SW 1271 (cell line): Measurements from ENCODE around the gene ZSCAN5A.
"Not testable (repeated sequence)": the region's sequence is repeated elsewhere in the genome, so short reads cannot be mapped to it uniquely, and the experiment has no call there.

ENCODE experiments used
- DNase-seq, 2 experiments: peaks; one replicate each; lab custom pipeline; 2025; lab: John Stamatoyannopoulos, UW

The ZSCAN5A gene

DNA sequence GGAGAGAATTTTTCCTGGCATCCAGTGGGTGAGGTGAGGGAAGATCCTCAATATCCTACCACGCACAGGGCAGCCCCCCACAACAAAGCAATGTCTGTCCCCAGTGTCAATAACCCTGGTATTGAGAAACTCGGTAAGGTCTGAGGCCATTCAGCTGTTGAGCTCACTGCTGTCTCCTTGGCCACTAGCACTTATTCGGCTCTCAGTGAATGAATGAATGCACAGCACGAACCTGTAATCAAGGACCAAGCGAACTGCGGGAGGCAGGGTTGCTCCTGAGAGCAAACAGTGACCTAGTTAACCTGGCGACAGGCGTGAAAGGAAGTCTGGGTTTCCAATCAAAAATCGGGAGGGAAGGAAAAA, 640 bp downstream of the ZSCAN5A start:
- no peak for DNase-seq

DNA sequence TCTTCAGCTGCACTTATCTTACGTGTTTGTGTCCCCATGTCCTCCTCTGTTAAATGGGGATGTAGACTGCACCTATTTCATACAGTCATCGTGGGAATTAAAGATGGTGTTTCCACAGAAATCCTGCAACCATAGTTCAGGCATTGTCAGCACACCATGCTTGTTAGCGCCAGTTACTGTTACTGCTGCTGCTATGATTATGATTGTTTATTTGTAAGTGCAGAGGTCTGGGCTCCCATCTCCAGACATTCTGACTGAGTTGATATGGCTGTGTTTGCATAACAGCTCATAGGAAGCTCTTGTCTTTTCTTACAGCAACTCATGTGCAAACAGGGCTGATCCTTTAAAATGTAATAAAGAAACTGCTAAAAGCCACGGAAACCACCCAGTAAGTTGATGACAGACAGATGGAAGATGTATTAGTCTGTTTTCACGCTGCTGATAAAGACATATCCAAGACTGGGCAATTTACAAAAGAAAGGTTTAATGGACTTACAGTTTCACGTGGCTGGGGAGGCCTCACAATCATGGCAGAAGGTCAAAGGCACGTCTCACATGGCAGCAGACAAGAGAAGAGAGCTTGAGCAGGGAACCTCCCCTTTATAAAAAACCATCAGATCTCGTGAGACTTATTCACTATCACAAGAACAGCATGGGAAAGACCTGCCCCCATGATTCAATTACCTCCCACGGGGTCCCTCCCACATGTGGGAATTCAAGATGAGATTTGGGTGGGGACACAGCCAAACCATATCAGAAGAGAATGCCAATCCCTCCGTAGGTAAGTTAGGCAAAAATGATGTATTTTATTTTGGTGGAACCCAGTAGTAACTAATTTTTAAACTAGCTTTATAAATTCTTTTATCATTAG, 1.6 kb downstream of the ZSCAN5A start:
- DNase-seq = no peak

DNA sequence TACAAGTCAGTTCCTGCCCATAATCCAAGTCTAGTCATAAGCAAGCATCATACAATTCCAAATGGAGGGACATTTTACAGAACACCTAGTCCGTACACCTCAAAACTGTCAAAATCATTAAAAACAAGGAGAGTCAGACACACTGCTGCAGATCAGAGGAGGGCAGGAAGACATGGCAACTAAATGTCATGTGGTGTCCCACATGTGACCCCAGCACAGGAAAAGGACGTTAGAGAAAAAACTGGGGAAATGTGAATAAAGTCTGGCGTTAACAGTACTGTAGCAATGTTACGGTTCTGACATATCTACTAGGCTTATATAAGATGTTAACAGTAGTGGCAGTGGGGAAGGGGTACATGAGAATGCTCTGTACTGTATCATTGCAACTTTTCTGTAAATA, 2.3 kb downstream of the ZSCAN5A start:
- no peak for DNase-seq

DNA sequence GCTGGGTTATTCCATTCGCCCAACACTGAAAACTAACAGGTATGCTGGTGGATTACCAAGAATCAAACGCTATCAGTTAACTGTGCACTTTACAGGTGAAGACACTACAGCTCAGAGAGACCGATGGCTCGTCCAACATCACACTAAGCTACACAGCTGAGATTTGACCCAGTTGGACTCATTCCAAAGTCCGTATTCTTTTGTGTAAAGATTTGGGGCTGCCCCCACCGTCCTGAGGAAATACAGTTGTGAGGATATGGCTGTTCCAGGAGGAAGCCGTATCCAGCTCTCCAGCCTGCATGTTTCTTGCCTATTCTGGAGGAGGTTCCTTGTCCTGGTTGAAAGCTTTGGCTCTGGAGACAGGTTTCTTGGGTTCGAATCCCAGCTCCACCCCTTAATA, 4.2 kb downstream of the ZSCAN5A start:
- DNase-seq = no peak

DNA sequence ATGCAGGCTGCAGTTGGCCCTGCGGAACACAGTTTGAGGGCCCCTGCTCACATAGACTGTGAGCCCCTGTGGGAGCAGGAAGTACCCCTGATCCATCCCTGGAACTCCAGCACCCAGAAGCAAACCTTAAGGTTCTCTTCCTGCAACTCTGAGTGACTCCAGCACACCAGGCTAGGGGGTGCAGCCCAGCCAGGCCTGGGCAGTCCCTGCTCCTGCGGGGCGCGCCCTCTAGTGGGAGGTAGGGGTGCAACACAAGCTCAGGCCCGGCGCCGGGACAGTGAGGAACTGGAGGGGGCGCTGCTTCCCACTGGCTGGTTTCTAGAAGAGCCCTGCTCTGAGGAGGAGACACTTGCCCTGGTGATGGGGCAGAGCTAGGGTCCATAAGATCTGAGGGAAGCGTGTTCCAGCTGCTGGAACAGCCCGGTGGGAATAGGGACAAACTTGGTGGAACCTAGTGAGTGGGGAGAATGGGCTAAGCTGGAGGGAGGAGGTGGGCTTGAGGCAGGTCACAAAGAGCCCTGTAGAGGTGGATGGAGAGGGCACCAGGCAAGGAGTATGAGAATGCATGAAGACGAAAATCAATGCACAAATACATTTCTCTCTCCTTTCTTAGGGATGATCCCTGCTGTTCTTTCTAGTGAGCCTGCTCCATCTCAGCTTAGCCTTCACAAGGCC, 5.0 kb downstream of the ZSCAN5A start:
- peak in 1 of 2 experiments; percentile 15 for DNase-seq

DNA sequence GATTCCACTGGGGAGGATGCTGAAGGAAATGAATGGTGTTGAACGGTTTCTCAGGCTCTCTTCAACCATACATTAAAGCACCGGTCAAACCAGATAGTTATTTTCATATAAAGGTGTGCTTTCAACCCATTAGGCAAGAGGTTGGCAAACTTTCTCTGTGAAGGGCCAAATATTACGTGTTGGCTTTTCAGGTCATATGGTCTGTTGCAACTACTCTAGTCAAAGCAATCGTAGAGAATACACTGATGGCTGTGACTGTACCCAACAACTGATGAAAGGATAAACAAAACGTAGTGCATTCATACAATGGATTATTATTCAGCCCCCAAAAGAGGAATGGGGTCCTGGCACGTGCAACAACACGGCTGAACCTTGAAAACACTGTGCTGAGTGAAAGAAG, 5.8 kb downstream of the ZSCAN5A start:
- no peak for DNase-seq

DNA sequence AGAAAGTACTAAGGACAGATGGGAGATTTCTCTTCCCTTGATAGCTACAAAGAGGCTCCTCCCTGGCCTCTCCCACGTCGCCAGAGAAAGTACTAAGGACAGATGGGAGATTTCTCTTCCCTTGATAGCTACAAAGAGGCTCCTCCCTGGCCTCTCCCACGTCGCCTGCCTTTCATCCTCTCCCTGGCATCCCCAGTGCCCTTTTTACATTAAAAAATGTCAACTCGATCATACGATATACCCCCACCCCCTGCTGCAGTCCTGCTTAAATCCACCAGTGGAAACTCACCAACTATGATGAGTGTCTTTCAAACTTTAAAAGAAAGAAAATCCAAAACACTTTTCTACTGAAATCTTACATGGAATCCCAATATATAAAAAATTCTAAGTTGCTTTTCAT, 7.6 kb downstream of the ZSCAN5A start:
- not testable (repeated sequence) for DNase-seq

DNA sequence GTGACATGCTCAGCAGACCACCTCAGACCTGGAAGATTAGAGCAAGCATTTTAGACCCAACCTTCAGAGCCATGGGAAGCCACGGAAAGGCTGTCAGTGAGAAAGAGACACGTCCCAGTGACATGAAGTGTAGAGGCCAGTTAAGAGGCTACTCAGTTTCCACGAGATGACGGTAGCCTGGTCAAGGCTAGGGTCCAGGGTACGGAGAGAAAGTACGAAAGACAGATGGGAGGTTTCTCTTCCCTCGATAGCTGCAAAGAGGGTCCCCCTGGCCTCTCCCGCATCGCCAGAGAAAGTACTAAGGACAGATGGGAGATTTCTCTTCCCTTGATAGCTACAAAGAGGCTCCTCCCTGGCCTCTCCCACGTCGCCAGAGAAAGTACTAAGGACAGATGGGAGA, 8.6 kb downstream of the ZSCAN5A start:
- DNase-seq = no peak

DNA sequence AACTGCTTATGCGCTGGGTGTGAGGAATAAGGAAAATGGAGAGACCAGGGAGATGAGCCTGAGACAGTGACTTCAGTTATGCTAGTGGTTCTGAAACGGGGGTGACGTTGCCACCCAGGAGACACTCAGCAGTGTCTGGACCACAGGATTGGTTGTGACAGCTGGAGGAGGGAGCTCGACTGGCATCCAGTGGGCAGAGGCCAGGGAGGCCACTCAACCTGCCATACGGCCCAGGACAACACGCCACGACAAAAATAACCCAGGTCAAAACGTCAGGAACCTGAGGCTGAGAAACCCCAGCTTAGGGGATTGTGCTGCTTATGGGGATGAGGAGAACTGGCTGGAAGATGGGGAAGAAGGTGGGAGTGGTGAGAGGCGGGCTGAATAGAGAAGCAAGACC, 10.4 kb downstream of the ZSCAN5A start:
- no peak for DNase-seq

DNA sequence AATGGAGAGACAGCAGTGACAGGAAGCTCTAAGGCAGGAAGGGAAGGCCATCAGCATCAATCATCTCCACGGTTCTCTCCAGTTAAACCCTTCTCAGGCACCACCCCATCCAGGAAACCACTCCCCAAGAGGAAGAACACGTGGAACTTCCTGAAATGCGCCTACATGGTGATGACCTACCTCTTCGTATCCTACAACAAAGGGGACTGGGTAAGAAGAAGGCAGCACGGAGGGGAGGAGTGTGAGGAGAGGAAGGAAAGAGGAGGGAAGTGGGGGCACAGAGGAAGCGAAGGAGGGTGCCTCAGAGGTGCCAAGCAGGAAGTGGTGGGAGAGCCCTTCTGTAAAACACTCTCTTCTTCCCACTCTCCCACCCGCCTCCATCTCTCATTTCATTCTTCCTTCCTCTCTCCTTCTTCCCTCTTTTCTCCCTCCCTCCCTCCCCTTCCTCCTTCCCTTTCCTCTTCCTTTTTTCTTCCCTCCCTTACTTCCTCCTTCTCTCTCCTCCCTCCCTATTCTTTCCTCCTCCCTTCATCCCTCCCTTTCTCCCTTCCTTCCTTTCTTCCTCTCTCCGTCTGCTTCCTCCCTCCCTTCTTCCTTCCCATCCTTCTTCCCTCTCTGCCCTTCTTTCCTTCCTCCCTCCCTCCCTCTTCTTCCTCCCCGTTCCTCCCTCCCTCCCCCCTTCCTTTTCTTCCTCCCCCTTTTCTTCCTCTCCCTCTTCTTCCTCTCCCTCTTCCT, 12.6 kb downstream of the ZSCAN5A start:
- no peak for DNase-seq

DNA sequence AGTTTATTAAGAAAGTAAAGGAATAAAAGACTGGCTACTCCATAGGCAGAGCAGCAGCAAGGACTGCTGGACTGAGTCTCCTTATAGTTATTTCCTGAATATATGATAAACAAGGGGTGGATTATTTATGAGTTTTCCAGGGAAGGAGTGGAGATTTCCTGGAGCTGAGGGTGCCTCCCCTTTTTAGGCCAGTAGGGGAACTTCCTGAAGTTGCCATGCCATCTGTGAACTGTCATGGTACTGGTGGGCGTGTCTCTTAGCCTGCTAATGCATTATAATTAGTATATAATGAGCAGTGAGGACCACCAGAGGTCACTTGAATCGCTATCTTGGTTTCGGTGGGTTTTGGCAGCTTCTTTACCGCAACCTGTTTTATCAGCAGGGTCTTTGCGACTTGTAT, 13.5 kb downstream of the ZSCAN5A start:
- DNase-seq = no peak

DNA sequence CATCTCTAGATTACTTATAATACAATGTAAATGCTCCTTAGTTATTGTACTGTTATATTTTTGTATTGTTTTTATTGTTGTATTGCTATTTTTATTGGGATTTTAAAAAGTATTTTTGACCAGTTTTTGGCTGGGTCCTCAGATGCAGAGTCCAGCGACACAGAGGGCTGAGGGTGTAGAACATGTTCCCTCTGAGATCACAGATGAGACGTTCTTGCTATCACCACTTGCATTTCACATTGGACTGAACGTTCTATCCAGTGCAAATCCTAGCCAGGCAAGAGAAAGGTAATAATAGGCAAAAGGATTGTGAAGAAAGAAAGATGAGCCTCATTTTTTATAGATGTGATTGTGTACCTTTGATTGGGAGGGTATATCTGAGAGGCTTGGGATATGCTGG, 15.0 kb downstream of the ZSCAN5A start:
- DNase-seq = no peak

DNA sequence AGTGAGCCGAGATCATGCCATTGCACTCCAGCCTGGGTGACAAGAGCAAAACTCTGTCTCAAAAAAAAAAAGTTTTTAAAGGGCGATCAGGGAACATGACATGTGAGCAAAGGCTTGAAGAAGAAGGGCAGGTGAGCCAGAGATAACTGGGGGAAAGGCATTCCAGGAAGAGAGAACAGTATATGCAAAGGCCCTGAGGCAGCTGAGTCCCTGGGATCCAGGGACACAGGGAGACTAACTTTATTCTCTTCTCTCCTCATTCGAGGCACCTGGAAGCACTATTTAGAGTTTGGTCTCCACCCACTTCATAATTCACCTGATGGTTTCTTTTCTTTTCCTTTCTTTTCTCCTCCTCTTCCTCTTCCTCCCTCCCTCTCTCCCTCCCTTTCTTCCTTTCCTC, 17.6 kb downstream of the ZSCAN5A start:
- no peak for DNase-seq

DNA sequence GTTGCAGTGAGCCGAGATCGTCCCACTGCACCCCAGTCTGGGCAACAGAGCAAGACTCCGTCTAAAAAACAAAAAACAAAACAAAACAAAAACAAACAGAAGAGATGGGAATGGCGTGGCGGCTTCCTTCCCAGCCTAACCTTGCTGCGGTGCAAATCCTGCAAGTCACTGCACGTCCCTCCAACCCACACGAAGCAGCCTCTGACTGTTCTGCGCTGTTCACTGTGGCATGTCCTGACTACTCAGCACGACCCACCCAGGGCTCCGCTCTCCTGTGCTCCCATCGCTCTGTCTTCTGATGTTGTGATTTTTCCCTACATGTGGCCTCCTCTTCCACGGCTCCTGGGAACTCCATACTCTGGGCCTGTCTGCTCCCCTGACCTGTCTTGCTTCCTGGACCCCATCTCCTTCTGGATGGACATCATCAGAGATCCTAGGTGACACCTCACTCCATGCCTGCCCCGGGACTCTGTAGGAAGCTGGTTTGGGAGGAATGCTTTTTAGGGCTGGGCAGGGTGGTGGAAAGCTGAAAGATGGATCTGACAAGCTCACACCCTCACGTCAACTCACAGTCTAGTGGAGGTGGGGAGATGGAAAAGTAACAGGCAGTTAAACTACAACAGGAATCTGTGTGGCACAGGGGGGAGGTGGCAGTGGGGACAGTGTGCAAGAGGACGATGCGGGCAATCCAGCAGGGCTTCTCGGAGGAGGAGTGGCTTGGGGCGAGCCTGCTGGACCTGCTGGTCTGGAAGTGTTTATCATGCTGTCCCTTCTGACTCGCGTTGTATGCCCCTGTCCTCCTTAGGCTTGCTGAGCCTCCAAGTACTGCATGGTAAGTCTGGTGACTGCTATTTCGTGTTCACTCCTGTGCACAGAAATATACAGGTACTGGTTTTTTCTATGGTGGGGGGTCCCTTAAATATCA, 18.8 kb downstream of the ZSCAN5A start:
- DNase-seq = no peak

DNA sequence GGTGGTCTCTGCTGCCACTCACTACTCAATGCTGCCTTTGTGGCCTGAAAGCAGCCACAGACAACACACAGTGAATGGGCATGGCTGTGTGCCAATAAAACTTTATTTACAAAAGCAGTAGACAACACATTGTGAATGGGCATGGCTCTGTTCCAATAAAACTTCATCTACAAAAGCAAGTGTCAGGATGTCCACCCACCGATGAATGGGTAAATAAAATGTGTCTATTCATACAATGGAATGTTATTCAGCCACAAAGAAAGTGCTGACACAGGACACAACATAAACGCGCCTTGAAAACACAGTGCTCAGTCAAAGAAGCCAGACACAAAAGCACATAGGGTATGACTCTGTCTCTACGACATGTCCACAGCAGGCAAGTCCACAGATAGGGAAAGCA, 20.1 kb downstream of the ZSCAN5A start:
- no peak for DNase-seq

DNA sequence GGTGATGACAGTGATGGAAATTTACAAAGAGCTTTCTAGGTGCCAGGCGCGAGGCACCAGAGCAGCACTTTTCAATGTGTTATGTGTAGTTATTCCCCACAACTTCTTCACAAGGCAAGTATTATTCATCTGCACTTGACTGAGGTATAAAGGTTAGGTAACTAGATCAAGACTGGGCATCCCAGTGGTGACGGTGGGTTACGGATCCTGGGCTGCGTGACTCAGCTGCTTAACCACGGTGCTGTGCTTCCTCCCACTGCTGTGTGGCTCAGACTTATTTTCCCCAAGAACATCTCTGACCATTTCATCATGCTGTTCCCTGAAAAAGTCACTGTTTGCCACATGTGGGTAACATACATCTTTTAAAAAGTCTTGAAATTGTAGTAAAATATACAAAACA, 22.8 kb downstream of the ZSCAN5A start:
- DNase-seq = no peak

DNA sequence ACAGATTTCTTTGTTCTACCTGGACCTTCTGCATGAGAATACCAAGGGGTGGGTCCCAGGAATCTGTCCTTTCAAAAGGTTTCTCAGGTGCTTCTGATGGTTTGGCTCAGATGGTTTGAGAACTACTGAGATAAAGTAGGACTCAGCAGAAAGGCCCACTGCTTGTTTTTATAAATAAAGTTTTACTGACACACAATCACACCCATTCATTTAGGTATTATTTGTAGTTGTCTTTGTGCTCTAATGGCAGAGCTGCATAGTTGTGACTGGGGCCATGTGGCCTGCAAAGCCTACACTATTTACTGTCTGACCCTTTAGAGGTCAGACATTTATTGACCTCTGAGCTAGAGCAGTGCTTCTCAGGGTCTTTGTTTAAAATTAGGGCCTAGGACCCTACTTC, 24.5 kb downstream of the ZSCAN5A start:
- DNase-seq = no peak

DNA sequence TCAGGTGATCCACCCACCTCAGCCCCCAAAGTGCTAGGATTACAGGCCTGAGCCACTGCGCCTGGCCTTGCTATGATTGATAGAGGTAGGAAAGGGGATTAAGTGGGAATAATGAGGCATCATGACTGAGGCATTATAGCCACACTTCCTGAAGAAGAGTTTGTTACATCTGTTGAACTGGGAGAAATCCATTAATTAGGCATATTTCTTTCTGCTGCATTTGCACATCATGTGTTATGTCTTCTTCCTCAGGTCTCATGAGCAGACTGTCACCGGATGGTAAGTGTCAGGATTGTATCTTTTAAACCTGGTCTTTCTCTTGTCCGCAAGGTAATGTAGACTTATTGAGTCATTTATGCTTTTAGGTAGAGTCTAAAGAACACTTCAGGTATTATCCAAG, 29.9 kb downstream of the ZSCAN5A start:
- no peak for DNase-seq

DNA sequence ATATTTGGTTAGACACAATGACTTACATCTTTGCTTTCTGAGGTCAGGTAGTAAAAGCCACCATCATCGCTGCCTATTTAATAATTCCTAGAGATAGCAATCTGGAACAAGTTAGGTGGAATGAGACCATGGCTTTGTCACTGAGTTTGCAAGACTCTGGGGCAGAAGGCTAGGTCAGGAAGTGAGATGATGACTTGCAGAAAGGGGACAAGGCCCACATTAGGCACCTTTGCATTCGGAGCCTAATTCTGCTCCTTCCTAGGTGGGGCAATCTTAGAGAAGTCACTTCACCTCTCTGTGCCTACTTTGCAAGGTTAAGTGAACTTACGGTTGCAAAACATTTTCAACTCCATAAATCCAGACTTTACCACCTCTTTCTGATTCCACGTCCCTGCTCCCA, 31.8 kb downstream of the ZSCAN5A start:
- DNase-seq = no peak

DNA sequence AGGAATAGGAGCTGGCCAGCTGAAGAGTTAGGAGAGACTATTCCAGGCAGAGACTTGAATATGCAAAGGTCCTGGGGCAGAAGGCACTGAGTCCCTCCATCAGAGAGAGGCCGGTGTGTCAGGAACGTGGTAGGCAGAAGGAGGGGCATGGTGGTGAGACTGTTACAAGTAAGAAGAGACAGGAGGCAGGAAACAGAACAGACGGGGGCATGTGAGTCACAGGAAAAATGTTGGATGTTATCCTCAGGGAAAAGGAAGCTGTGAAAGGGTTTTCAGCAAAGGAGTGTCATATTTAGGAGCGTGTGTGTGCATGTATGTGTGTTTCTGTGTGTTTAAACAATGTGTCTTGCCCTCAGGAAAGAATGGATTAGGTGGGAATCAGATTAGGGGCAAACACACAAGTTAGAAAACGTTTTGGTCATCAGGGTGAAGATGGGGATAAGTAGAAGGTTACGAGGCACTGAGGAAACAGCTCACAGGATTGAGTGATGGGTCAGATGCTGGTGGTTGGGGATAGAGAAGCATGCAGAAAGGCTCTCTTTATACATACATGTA, 41.0 kb downstream of the ZSCAN5A start:
- DNase-seq = no peak

DNA sequence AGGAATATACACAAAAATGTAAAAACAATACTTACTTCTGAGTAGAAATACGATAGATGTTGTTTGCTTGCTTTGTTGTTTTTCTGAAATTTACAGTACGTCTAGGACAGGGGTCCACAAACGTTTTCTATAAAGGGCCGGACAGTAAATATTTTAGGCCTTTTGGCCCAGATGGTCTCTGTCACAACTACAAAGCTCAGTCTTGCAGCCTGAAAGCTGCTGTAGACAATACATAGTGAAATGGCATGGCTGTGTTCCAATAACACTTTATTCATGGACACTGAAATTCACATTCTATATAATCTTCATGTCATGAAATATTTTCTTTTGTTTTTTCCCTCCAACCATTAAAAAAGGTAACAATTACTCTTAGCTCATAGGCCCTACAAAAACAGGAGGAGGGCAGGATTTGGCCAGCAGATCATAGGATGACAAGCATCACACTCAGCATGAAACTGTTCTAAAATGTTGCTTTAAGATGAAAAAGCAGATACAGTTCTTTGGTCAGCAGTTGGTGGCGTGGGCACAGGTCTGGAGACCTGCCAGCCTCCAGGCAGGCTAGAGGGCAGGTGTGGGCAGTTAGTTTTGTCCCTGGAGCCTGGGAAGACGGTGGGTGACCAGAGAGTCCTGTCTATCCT, 42.4 kb downstream of the ZSCAN5A start, which contains the start of gene EDDM13:
Gene EDDM13 (plus strand): TSS at position 588 of the 638 bp plus-strand sequence. CDS start 87 bp downstream, outside the sequence.
- DNase-seq = no peak
